Fibroblast of lung (primary cell): ENCODE measurements around the gene TCAIM. TPM values are rescaled to one million over a fixed set of nuclear protein-coding genes. Genes with fewer than 3 reads are reported as not detected.

Experiments
- DNase-seq, 2 donors: peaks; one replicate each; pipeline versions ENCODE4 v3.0.0 to v3.0.0-alpha.2; 2010; ENCODE audit warnings: low read depth in 2 of 2
- H2AFZ ChIP-seq: 2 replicates; pipeline ENCODE4 v1.5.1; 2012; ENCODE audit warnings: low read length, control low read depth, inconsistent platforms
- H3K27ac ChIP-seq: 2 replicates; pipeline ENCODE4 v1.5.1; 2011; ENCODE audit warnings: low read length, control low read depth; ENCODE audit not compliant: insufficient read depth
- H3K27me3 ChIP-seq: 2 replicates; pipeline ENCODE4 v1.5.1; 2011; ENCODE audit warnings: mild to moderate bottlenecking, low read length; ENCODE audit not compliant: control insufficient read depth, insufficient read depth
- H3K36me3 ChIP-seq: 2 replicates; pipeline ENCODE4 v1.5.1; 2011; ENCODE audit warnings: low read length; ENCODE audit not compliant: control insufficient read depth, insufficient read depth
- H3K4me1 ChIP-seq: 2 replicates; pipeline ENCODE4 v1.5.1; 2011; ENCODE audit warnings: low read length; ENCODE audit not compliant: control insufficient read depth, insufficient read depth; ENCODE audit errors: extremely low read depth
- H3K4me2 ChIP-seq: 2 replicates; pipeline ENCODE4 v1.5.1; 2011; ENCODE audit warnings: low read length, control low read depth; ENCODE audit not compliant: insufficient read depth; ENCODE audit errors: extremely low read depth
- H3K4me3 ChIP-seq, 4 experiments: fragments of 200-600 bp in 1 of 4; sonication (generic) in 1 of 4; replicated peaks in 1 of 4; 2 replicates each; pipeline ENCODE4 v1.5.1; 2011 to 2016; ENCODE audit warnings: low read length in 4 of 4, low read depth in 3 of 4, mild to moderate bottlenecking in 3 of 4, control low read depth in 2 of 4, inconsistent platforms in 1 of 4, mixed read lengths in 1 of 4; ENCODE audit not compliant: insufficient read depth in 1 of 4; ENCODE audit errors: control extremely low read depth in 1 of 4
- H3K79me2 ChIP-seq: 2 replicates; pipeline ENCODE4 v1.5.1; 2012; ENCODE audit warnings: mild to moderate bottlenecking, low read length, inconsistent platforms; ENCODE audit not compliant: control insufficient read depth, insufficient read depth
- H3K9ac ChIP-seq: 2 replicates; pipeline ENCODE4 v1.5.1; 2011; ENCODE audit warnings: mild to moderate bottlenecking, low read length, control low read depth; ENCODE audit not compliant: insufficient read depth
- H3K9me3 ChIP-seq: 2 replicates; pipeline ENCODE4 v1.5.1; 2012; ENCODE audit warnings: low read depth, low read length; ENCODE audit not compliant: control insufficient read depth, insufficient read depth
- H4K20me1 ChIP-seq: 2 replicates; pipeline ENCODE4 v1.5.1; 2011; ENCODE audit warnings: low read length; ENCODE audit not compliant: control insufficient read depth, insufficient read depth; ENCODE audit errors: extremely low read depth
- EZH2 ChIP-seq: IDR thresholded peaks from 2 replicates; pipeline ENCODE4 v1.5.1; 2012; ENCODE audit warnings: low read length, control low read depth, mild to moderate bottlenecking; ENCODE audit errors: missing control alignments
- polyA plus RNA-seq, 2 donors: library from polyadenylated mRNA; depleted of rRNA in 1 of 2; stranded (reverse) in 1 of 2; unstranded in 1 of 2; fragments of >200 nt; gene quantifications; 2 replicates each; pipeline ENCODE4 v1.2.1, GENCODE V29; 2011 to 2012; ENCODE audit warnings: missing spikeins in 1 of 2
- total RNA-seq: library from RNA; depleted of rRNA; stranded (reverse); fragments of >200 nt; gene quantifications from 2 replicates; pipeline ENCODE4 v1.2.1, GENCODE V29; 2014
- TF ChIP-seq, protein P1 (sequence below), 2 donors: IDR thresholded peaks in 1 of 2; conservative IDR thresholded peaks in 1 of 2; 1 replicate in 1 of 2; 2 replicates in 1 of 2; pipeline ENCODE4 v1.5.1; 2011 to 2012; ENCODE audit warnings: low read length in 2 of 2, control low read depth in 1 of 2, inconsistent platforms in 1 of 2, low read depth in 1 of 2, mild to moderate bottlenecking in 1 of 2

The TCAIM gene
- total and polyA plus RNA-seq, 2 donors (not counting 1 experiment from before 2014, with no cell fraction given), result 29.8 to 46.6 TPM

- no peak overlapping the region for H3K27ac ChIP-seq
- no peak overlapping the region for H3K4me3 ChIP-seq
- H4K20me1 ChIP-seq, result no peaks in the 10 kb centered on the region
- TF ChIP-seq, protein P1, sequence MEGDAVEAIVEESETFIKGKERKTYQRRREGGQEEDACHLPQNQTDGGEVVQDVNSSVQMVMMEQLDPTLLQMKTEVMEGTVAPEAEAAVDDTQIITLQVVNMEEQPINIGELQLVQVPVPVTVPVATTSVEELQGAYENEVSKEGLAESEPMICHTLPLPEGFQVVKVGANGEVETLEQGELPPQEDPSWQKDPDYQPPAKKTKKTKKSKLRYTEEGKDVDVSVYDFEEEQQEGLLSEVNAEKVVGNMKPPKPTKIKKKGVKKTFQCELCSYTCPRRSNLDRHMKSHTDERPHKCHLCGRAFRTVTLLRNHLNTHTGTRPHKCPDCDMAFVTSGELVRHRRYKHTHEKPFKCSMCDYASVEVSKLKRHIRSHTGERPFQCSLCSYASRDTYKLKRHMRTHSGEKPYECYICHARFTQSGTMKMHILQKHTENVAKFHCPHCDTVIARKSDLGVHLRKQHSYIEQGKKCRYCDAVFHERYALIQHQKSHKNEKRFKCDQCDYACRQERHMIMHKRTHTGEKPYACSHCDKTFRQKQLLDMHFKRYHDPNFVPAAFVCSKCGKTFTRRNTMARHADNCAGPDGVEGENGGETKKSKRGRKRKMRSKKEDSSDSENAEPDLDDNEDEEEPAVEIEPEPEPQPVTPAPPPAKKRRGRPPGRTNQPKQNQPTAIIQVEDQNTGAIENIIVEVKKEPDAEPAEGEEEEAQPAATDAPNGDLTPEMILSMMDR (conservative IDR thresholded peaks at IDR 0.05 in 1 of 2, IDR thresholded peaks at IDR 0.05 in 1 of 2; ENCODE audit: low read depth in 1 of 2, low read length in 2 of 2), result no peak
- TF ChIP-seq EZH2, result no peak
- H3K4me2 ChIP-seq, result no peak overlapping the region
- no peaks in the 10 kb centered on the region for H3K27me3 ChIP-seq
- H3K36me3 ChIP-seq, result peaks cover 24% of the 10 kb centered on the region
- H3K9me3 ChIP-seq, result peaks cover 6% of the 10 kb centered on the region
- H3K9ac ChIP-seq, result no peak overlapping the region
- no peaks in the 10 kb centered on the region for H3K4me1 ChIP-seq
- no peak for DNase-seq
- no peaks in the 10 kb centered on the region for H3K79me2 ChIP-seq
- H2AFZ ChIP-seq, result no peak overlapping the region
These were observed 108.4 kb downstream of the TCAIM start for GRCh38 chr3:44446929-44447328.

- no peaks in the 10 kb centered on the region for H3K79me2 ChIP-seq
- H3K36me3 ChIP-seq, result peaks cover 29% of the 10 kb centered on the region
- H3K4me3 ChIP-seq, result no peak overlapping the region
- peaks cover 6% of the 10 kb centered on the region for H3K9me3 ChIP-seq
- H3K27ac ChIP-seq, result no peak overlapping the region
- no peak for DNase-seq
- H3K4me2 ChIP-seq, result no peak overlapping the region
- no peaks in the 10 kb centered on the region for H3K4me1 ChIP-seq
- H3K27me3 ChIP-seq, result no peaks in the 10 kb centered on the region
- H4K20me1 ChIP-seq, result no peaks in the 10 kb centered on the region
- H2AFZ ChIP-seq, result no peak overlapping the region
- no peak for TF ChIP-seq EZH2
- TF ChIP-seq, protein P1 (conservative IDR thresholded peaks at IDR 0.05 in 1 of 2, IDR thresholded peaks at IDR 0.05 in 1 of 2; ENCODE audit: low read depth in 1 of 2, low read length in 2 of 2), result no peak
- H3K9ac ChIP-seq, result no peak overlapping the region
These were observed 112.9 kb downstream of the TCAIM start for GRCh38 chr3:44451441-44451840.

DNA sequence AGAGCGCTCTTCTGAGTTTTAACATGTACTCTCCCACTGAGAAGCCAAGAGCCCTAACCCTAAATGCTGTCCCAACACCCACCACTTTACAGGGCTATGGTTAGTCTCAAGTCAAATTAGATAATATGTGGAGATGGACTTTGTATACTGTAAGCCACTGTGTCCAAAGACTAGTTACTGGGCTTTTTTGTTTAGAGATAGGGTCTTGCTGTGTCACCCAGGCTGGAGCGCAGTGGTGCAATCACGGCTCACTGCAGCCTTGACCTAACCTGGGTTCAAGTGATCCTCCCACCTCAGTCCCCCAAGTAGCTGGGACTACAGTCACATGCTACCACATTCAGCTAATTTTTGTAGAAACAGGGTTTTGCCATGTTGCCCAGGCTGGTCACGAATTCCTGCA is 115.7 kb downstream of the TCAIM start:
- no peaks in the 10 kb centered on the region for H3K27me3 ChIP-seq
- no peak for DNase-seq
- H3K27ac ChIP-seq, result no peak overlapping the region
- no peak overlapping the region for H3K4me3 ChIP-seq
- H2AFZ ChIP-seq, result no peak overlapping the region
- H3K79me2 ChIP-seq, result no peaks in the 10 kb centered on the region
- no peak overlapping the region for H3K4me2 ChIP-seq
- TF ChIP-seq EZH2, result no peak
- TF ChIP-seq, protein P1 (conservative IDR thresholded peaks at IDR 0.05 in 1 of 2, IDR thresholded peaks at IDR 0.05 in 1 of 2; ENCODE audit: low read depth in 1 of 2, low read length in 2 of 2), result no peak
- H3K9me3 ChIP-seq, result no peaks in the 10 kb centered on the region
- H4K20me1 ChIP-seq, result no peaks in the 10 kb centered on the region
- H3K9ac ChIP-seq, result no peak overlapping the region
- H3K36me3 ChIP-seq, result peaks cover 15% of the 10 kb centered on the region
- no peaks in the 10 kb centered on the region for H3K4me1 ChIP-seq
